GM19043 (cell line): Measurements from ENCODE around the gene GID8.

Source experiments
- ATAC-seq: cut with Tn5 transposase; IDR thresholded peaks from one replicate; pipeline ENCODE4 v1.9.1; 2021; ENCODE audit warnings: low read depth; ENCODE audit not compliant: unreplicated experiment

The GID8 gene

DNA sequence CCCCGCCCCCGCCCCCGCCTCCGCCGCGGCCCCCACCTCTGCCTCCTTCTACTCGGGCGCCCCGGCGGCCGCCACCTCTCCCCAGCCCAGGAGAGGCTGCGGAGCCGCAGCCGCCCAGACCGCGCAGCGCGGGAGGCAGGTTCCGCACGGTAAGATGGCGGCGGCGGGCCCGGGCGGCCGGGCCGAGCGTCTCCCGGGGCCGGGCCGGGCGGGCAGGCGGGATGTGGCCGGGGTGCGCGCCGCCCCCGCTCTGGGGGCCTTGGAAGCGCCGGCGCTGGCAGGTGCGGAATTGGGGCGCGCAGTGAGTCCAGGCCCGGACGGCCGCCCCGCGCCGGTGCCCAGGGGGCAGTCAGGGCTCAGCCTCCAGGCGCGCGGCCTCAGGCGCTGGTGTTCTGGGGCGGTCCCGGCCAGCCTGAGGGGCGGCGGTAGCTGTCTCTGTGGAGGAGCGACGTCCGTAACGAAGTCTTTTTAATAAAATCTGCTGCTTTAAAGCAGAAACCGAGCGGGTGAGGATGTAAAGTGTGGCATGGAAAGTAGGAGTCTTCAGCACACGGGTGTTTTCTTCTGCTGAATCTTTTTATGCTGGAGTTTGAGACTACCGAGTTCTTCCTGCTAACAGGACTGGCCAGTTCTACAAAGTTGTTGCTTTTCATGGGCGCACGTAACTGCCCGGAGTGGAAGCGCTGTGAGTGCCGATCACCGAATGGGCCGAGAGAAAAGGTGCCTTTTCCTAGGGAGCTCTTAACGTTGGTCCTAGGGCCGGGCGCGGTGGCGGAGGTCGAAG is at the start of gene GID8:
TSS of gene GID8 (plus strand) at position 43 of the 784 bp plus-strand sequence. CDS start 3,356 bp downstream, outside the sequence.
- ATAC-seq: peak; percentile 28

DNA sequence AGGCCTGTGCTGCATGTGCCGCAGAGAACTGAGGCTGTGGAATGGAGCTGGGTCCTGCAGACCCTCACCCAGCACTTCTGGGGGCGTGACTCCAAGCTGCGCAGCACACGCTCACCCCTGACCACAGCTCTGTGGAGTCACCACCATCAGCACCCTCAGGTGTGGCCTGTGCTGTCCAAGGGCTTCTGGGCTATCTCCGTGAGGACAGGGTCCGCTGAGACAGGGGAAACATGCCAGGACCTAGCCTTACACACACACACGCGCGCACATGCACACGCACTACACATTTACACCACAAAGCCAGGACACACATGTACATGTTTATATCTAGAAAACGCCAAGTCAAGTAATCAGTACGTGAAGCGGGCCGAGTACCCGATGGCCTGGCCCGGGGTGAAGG is 49.5 kb upstream of the GID8 start:
- ATAC-seq: no peak

- ATAC-seq: no peak
These were observed 49.0 kb upstream of the GID8 start for GRCh38 chr20:62888910-62889309.

DNA sequence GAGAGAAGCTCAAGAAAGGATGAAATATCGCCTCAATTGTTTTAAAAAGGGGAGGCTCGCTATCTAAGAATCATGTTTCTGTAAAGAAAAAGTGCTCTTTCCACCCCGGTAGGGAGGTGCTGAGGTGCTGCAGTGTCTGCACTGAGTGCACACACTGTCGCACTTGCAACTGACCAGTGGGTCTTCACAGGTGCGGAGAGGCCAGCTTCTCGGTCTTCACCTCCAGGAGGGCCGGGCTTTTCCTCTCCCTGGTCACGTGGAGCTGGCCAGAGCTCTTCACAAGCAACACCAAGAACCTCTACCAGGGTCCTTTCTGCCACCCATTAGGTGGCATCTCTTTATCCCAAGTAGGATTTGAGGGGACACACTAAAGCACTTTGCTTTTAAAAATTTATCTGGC is 48.5 kb upstream of the GID8 start:
- ATAC-seq: no peak

GRCh38 chr20:62889871-62890270 is 48.1 kb upstream of the GID8 start:
- no peak for ATAC-seq

GRCh38 chr20:62890444-62890843 is 47.5 kb upstream of the GID8 start:
- no peak for ATAC-seq

DNA sequence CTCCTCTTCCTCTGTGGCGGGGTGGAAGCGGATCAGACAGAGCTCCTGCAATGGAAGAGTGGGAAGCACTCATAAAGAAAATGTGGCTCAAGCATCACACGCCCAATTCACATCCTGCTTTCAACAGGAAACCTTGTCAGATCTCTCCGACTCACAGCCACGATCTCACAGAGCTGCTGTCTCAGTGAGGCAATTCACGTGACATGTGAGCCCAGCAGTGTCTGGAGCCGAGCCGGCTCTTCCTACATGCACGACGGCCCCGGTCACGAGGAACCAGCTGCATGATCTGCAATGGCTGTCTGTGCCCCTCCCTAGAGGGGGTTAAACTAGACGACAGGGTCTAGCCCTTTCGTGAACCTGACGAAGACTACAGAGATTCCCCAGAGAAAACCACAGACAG is 46.8 kb upstream of the GID8 start:
- ATAC-seq: no peak

DNA sequence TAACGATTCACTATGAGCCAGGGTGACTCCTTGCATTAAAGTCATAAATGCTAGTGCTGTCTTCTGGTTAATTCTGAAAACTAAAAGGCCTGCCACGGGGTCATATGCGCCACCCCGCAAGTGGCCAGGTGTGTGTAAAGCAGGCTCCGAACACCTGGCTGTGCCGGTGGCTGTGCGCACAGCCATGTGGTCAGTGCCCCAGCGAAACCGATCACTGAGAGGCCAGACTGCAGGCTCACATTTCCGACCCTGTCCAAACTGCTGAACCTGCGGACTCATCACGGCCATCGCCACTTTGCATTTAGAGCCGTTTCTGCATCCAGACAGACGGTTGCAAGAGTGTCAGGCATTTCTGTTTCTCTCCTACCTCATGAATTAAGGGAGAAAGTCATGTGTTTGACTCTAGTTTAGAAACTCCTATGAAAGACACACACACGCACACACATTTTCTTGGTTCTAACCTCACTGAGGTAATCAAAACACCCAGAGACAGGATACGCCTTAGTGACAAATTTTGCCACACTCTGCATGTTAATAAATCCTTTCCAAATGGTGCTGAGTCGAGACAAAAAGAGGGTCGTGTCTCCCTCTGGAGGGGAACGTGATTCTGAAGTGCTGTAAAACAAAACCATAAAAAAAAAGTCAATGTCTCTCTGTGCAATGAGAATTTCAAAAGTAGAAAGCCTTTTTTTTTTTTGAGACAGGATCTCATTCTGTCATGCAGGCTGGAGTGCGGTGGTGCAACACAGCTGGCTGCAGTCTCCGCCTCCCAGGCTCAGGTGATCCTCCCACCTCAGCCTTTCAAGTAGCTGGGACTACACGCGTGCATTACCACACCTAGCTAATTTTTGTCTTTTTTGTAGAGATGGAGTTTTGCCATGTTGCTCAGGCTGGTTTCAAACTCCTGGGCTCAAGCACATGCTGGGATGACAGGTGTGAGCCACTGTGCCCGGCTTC is 45.3 kb upstream of the GID8 start:
- no peak for ATAC-seq

DNA sequence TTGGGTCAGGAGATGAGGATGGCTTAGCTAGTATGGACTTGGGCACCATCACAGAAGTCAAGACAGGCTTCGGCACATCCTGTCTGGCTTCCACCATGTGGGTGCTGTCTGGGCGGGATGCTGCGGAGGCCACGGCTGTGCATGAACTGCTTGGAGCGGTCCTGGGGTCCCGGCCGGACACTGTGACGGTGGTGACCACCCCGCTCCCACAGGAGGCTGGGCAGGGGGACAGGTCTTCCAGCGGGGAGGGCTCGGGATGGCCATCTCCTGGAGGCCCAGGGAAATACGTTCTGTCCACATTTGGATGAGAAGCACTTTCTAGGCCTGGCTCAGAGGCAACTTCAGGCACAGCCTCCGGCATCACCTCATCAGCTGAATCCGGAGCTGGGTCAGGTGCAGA is 44.2 kb upstream of the GID8 start:
- ATAC-seq: no peak

GRCh38 chr20:62894261-62894660 is 43.7 kb upstream of the GID8 start:
- ATAC-seq: no peak

- no peak for ATAC-seq
These were observed 42.4 kb upstream of the GID8 start for GRCh38 chr20:62895539-62895938.

DNA sequence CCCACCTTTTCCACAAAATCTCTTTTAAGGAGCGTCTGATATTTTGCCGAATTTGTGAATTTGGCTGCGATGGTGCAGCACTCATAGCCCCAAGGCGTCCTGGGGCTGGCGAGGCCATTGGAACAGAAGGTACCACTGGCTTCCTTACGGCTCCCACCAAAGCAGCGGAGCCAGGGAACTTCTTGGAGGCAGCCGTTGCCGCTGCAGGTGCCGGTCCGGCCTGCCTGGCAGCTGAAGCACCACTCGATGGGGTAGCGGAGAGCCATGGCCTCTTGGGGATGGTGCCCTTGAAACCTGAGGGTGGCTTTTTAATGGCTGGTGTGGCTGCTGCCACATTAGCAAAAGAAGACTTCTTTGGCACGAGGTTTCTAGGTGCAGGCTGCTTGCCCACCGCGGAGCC is 41.4 kb upstream of the GID8 start:
- no peak for ATAC-seq

DNA sequence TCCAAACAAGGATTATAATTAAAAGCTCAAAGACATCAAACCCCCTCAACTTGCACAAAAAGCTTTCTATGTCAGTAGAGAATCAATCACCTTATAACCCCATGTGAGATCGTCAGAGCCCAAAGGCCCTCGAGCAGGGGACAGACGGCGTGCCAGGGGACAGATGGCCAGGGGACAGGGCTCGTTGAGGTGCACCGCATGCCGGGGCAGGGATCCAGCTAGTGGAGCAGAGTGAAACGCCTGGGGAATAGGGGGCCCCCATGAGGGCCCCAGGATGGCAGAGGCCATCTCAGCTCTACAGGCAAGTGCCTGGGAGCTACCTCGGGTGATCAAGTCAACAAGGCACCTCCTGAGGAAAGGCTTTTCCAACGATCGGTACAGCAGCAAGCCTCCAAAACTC is 40.3 kb upstream of the GID8 start:
- no peak for ATAC-seq

DNA sequence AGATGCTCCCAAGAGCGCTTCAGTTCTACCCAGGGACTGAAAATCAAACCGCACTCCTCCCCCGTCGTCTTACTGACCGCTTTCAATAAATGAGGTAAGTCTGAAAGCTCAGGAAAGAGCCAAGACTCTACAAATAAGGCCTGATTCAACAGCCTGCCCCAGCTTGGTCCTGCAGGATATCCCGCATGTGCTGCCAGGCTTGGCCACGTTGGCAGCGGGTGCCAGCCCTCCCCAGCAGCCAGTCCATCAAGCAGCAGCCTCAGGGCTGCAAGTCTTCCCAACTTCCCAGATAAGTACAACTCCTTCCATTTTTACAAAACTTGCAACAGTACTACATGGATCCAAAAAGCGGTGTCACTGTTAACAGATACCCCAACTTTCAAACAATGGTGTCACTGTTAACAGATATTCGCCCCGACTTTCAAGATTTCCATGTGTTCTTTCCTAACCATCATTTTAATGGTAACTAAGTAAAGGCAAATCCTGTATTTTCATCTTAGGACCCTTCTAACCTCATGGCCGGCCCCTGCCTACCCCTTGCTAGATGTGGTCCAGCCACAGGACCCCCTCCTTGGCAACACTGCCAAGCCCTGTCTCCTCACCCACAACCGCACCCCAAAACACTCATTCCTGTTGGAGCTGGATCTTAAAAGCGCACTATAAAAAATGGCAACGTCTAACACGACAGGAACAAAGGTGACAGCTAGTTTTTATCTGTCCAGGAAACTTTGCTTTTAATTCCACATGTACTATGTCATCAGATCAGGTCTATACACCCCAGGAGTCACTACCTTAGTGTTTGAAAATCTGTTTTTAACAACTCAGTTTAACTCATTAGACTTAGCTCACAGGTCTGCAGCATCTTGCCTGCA is 39.6 kb upstream of the GID8 start:
- no peak for ATAC-seq

- no peak for ATAC-seq
These were observed 38.8 kb upstream of the GID8 start for GRCh38 chr20:62898970-62899632.

- ATAC-seq: peak; percentile 4
These were observed 38.3 kb upstream of the GID8 start for GRCh38 chr20:62899633-62900051.

GRCh38 chr20:62900052-62900691 is 37.8 kb upstream of the GID8 start:
- peak; percentile 72 for ATAC-seq

- ATAC-seq: no peak
These were observed 37.0 kb upstream of the GID8 start for GRCh38 chr20:62900692-62901584.

DNA sequence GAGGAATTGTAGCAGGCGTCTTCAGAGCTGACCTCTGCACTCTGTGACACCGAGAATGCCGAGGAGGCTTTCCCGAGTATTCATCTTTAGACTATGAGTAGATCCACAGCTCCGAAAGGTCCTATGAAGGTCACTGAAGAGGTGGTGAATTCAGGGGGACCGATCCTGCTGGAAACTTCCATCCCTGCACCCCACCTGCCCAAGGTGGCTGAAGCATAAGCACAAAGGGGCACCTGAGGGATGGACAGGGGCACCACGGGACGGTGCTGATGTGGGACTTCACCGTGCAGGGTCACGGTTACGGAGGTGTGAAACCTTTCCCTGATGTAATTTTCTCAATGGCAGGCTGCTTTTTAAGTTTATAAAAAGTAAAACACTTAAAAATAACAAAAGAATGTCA is 36.1 kb upstream of the GID8 start:
- ATAC-seq: no peak
